CD14-positive monocyte (primary cell): Measurements from ENCODE around the gene FAM120A. TPM values are rescaled to one million over a fixed set of nuclear protein-coding genes. Genes with fewer than 3 reads are reported as not detected.

Source experiments
- DNase-seq, 3 donors: peaks; one replicate each; pipeline ENCODE4 v3.0.0-alpha.2; 2011 to 2022
- H2AFZ ChIP-seq: 2 replicates; pipeline ENCODE4 v1.6.0; 2012; ENCODE audit warnings: mild to moderate bottlenecking, low read depth, low read length, inconsistent platforms; ENCODE audit not compliant: insufficient read depth, poor library complexity, severe bottlenecking
- H3K27ac ChIP-seq, 2 donors: 1 replicate in 1 of 2; 2 replicates in 1 of 2; pipeline ENCODE4 v1.5.1; 2012 to 2013; ENCODE audit warnings: low read length in 2 of 2, control low read depth in 1 of 2, inconsistent platforms in 1 of 2, low read depth in 1 of 2, mild to moderate bottlenecking in 1 of 2
- H3K27me3 ChIP-seq, 2 donors: one replicate each; pipeline versions ENCODE4 v1.6.0 to v1.6.1; 2011 to 2013; ENCODE audit warnings: low read length in 2 of 2; ENCODE audit not compliant: control insufficient read depth in 2 of 2, insufficient read depth in 2 of 2
- H3K36me3 ChIP-seq, 2 donors: replicated peaks in 1 of 2; 1 replicate in 1 of 2; 2 replicates in 1 of 2; pipeline versions ENCODE4 v1.5.1 to v1.6.1; 2012 to 2013; ENCODE audit warnings: low read length in 2 of 2, control low read depth in 1 of 2, inconsistent platforms in 1 of 2, mild to moderate bottlenecking in 1 of 2; ENCODE audit not compliant: insufficient read depth in 2 of 2, control insufficient read depth in 1 of 2
- H3K4me1 ChIP-seq, 2 donors: 1 replicate in 1 of 2; 2 replicates in 1 of 2; pipeline versions ENCODE4 v1.5.1 to v1.6.1; 2012 to 2013; ENCODE audit warnings: low read length in 2 of 2, control low read depth in 1 of 2, inconsistent platforms in 1 of 2, mild to moderate bottlenecking in 1 of 2, moderate library complexity in 1 of 2; ENCODE audit not compliant: insufficient read depth in 2 of 2, control insufficient read depth in 1 of 2
- H3K4me2 ChIP-seq: replicated peaks from 2 replicates; pipeline ENCODE3; 2012; ENCODE audit warnings: low read length, moderate library complexity, mild to moderate bottlenecking; ENCODE audit not compliant: poor library complexity, severe bottlenecking; ENCODE audit errors: extremely low read depth
- H3K4me3 ChIP-seq, 3 experiments: fragments of 200-600 bp in 1 of 3; sonication (generic) in 1 of 3; replicated peaks in 1 of 3; 1 replicate in 2 of 3; 2 replicates in 1 of 3; pipeline ENCODE4 v1.5.1; 2011 to 2013; ENCODE audit warnings: low read length in 3 of 3, mild to moderate bottlenecking in 3 of 3, control low read depth in 2 of 3, low read depth in 2 of 3, inconsistent platforms in 1 of 3, moderate library complexity in 1 of 3
- H3K79me2 ChIP-seq: 2 replicates; pipeline ENCODE4 v1.6.0; 2012; ENCODE audit warnings: mild to moderate bottlenecking, control low read depth, inconsistent platforms, low read length, moderate library complexity; ENCODE audit not compliant: insufficient read depth
- H3K9ac ChIP-seq: 2 replicates; pipeline ENCODE4 v1.6.0; 2017; ENCODE audit warnings: low read length, mild to moderate bottlenecking; ENCODE audit not compliant: insufficient read depth, poor library complexity, severe bottlenecking
- H3K9me3 ChIP-seq, 2 donors: replicated peaks in 1 of 2; 1 replicate in 1 of 2; 2 replicates in 1 of 2; pipeline versions ENCODE4 v1.5.1 to v1.6.1; 2012 to 2013; ENCODE audit warnings: low read length in 2 of 2, control low read depth in 1 of 2; ENCODE audit not compliant: control insufficient read depth in 1 of 2, insufficient read depth in 1 of 2
- H4K20me1 ChIP-seq: 2 replicates; pipeline ENCODE4 v1.6.0; 2012; ENCODE audit warnings: mild to moderate bottlenecking, low read length, control low read depth, moderate library complexity; ENCODE audit not compliant: insufficient read depth
- H3K27ac Mint-ChIP-seq, 7 donors: one replicate each; pipeline ENCODE4 v1.8.0; 2020; ENCODE audit warnings: mild to moderate bottlenecking in 7 of 7, mixed read lengths in 7 of 7, moderate library complexity in 6 of 7, inconsistent platforms in 2 of 7
- H3K27me3 Mint-ChIP-seq, 3 donors: one replicate each; pipeline ENCODE4 v1.8.0; 2021 to 2022; ENCODE audit warnings: low read depth in 3 of 3, mild to moderate bottlenecking in 3 of 3, mixed read lengths in 3 of 3, moderate library complexity in 3 of 3, inconsistent platforms in 1 of 3
- H3K36me3 Mint-ChIP-seq, 2 donors: one replicate each; pipeline ENCODE4 v1.8.0; 2020; ENCODE audit warnings: mixed read lengths in 2 of 2, inconsistent platforms in 1 of 2, mild to moderate bottlenecking in 1 of 2
- H3K4me1 Mint-ChIP-seq: one replicate; pipeline ENCODE4 v1.8.0; 2020; ENCODE audit warnings: mild to moderate bottlenecking, mixed read lengths
- H3K4me3 Mint-ChIP-seq, 2 donors: one replicate each; pipeline ENCODE4 v1.8.0; 2020; ENCODE audit warnings: mild to moderate bottlenecking in 2 of 2, mixed read lengths in 2 of 2, moderate library complexity in 1 of 2
- H3K9me3 Mint-ChIP-seq, 7 donors: one replicate each; pipeline ENCODE4 v1.8.0; 2020 to 2022; ENCODE audit warnings: mixed read lengths in 7 of 7, mild to moderate bottlenecking in 6 of 7, moderate library complexity in 6 of 7, inconsistent platforms in 2 of 7
- CTCF ChIP-seq: fragments of 200-600 bp; IDR thresholded peaks from one replicate; pipeline ENCODE4 v1.8.0; 2022; ENCODE audit warnings: antibody characterized with exemption, mild to moderate bottlenecking
- WGBS: methylation state at CpG from one replicate; pipeline ENCODE4 v1.1.5; 2013; ENCODE audit warnings: missing lambda C conversion rate; ENCODE audit not compliant: insufficient coverage; 5-methylcytosine and 5-hydroxymethylcytosine counted together
- intact Hi-C, 2 donors: fragments of 100-400 bp; cut with micrococcal nuclease; formaldehyde crosslinking; loops; one replicate each; pipeline versions ENCODE4 v1.15.0 to v1.15.1; 2023
- polyA plus RNA-seq, 3 donors: library from polyadenylated mRNA; depleted of rRNA in 1 of 3; unstranded in 2 of 3; stranded (reverse) in 1 of 3; fragments of 300-500 nt in 2 of 3; fragments of >200 nt in 1 of 3; fragmentation: Illumina TruSeq in 2 of 3; gene quantifications; 1 replicate in 2 of 3; 2 replicates in 1 of 3; pipeline ENCODE4 v1.2.3, GENCODE V29; 2012 to 2021

The FAM120A gene
- polyA plus RNA-seq, 3 donors, result 10.4 to 76.6 (median 12.7) TPM

GRCh38 chr9:93473411-93473810 is 21.9 kb downstream of the FAM120A start:
- Histone ChIP-seq H2AFZ (no peak overlapping the region), H3K9ac (no peak overlapping the region), H3K4me2 (no peak overlapping the region), H3K79me2 (peaks cover 96% of the 10 kb centered on the region), H3K36me3 (peaks cover 36 to 81% of the 10 kb centered on the region in 2 donors), H4K20me1 (peaks cover 92% of the 10 kb centered on the region), H3K4me3 (no peak overlapping the region), H3K27ac (peak overlapping the region in 1 of 2 donors; percentile 5), H3K9me3 (no peaks in the 10 kb centered on the region), H3K27me3 (no peaks in the 10 kb centered on the region), H3K4me1 (peaks cover 6 to 9% of the 10 kb centered on the region in 2 donors)
- H3K27ac Mint-ChIP-seq, result no peak overlapping the region
- no peak for DNase-seq
- TF ChIP-seq CTCF, result no peak
- H3K36me3 Mint-ChIP-seq, result peaks cover 39 to 60% of the 10 kb centered on the region in 2 donors
- H3K27me3 Mint-ChIP-seq, result no peaks in the 10 kb centered on the region
- WGBS, result no CpG with 5 or more reads among the region's 5 CpGs
- no peaks in the 10 kb centered on the region for H3K9me3 Mint-ChIP-seq
- peaks cover 24% of the 10 kb centered on the region for H3K4me1 Mint-ChIP-seq
- no peak overlapping the region for H3K4me3 Mint-ChIP-seq
- intact Hi-C loops, result no loop called here

- no peak for TF ChIP-seq CTCF
- H3K27me3 Mint-ChIP-seq, result no peaks in the 10 kb centered on the region
Observed at GRCh38 chr9:93475108-93475507, 23.6 kb downstream of the FAM120A start.

More at GRCh38 chr9:93475108-93475507, 23.6 kb downstream of the FAM120A start:
- H3K4me3 ChIP-seq, result no peak overlapping the region
- no peak overlapping the region for H3K4me3 Mint-ChIP-seq
- no peak overlapping the region for H3K9ac ChIP-seq
- H3K9me3 Mint-ChIP-seq, result no peaks in the 10 kb centered on the region
- H3K4me2 ChIP-seq, result no peak overlapping the region
- intact Hi-C loops, result no loop called here
- no peak for DNase-seq
- peaks cover 16% of the 10 kb centered on the region for H3K4me1 Mint-ChIP-seq
- peaks cover 36 to 93% of the 10 kb centered on the region in 2 donors for H3K36me3 ChIP-seq
- no peaks in the 10 kb centered on the region for H3K27me3 ChIP-seq
- H3K27ac Mint-ChIP-seq, result peak overlapping the region in 1 of 7 donors; percentile 48
- no peaks in the 10 kb centered on the region for H3K4me1 ChIP-seq
- H3K79me2 ChIP-seq, result peaks cover 96% of the 10 kb centered on the region
- peaks cover 90% of the 10 kb centered on the region for H4K20me1 ChIP-seq
- no CpG with 5 or more reads among the region's 3 CpGs for WGBS
- no peak overlapping the region for H2AFZ ChIP-seq
- no peak overlapping the region for H3K27ac ChIP-seq
- H3K9me3 ChIP-seq, result no peaks in the 10 kb centered on the region
- H3K36me3 Mint-ChIP-seq, result peaks cover 48 to 70% of the 10 kb centered on the region in 2 donors
